PC-3 (cell line): ENCODE results near the gene BSG. TPM values are rescaled to one million over a fixed set of nuclear protein-coding genes. Genes with fewer than 3 reads are reported as not detected.
A peak's percentile ranks its signal among the peaks of the same experiment; 100 is the strongest.

Source experiments
- ATAC-seq: fragments of 200-7000 bp; cut with Tn5 transposase; 2 replicates; pipeline ENCODE4 v1.9.1; 2020; ENCODE audit warnings: mild to moderate bottlenecking, moderate library complexity
- BruUV-seq: library from RNA; stranded (reverse); fragments of 400-500 nt; replicated peaks from 2 replicates; lab custom pipeline; 2021; lab: Mats Ljungman, UMichigan
- CTCF ChIA-PET: fragments of 300-600 bp; sonication (Branson Sonifier 250); formaldehyde crosslinking; loops from one replicate; lab custom pipeline; 2022; ENCODE audit warnings: antibody characterized with exemption; lab: Charles Lee
- POLR2A ChIA-PET: fragments of 300-600 bp; sonication (Branson Sonifier 250); formaldehyde crosslinking; loops from one replicate; lab custom pipeline; 2022; ENCODE audit warnings: antibody characterized with exemption; ENCODE audit not compliant: unreplicated experiment; lab: Charles Lee
- DNase-seq: peaks from one replicate; pipeline ENCODE4 v3.0.0-alpha.2; 2015
- H2AFZ ChIP-seq: fragments of 300-600 bp; sonication (generic); 2 replicates; pipeline ENCODE4 v1.6.0; 2016; ENCODE audit warnings: antibody characterized with exemption, low read length
- H3F3A ChIP-seq: fragments of 300-600 bp; sonication (generic); one replicate; pipeline ENCODE4 v1.6.0; 2017; ENCODE audit warnings: antibody characterized with exemption, low read length, control low read depth, mild to moderate bottlenecking; ENCODE audit not compliant: unreplicated experiment
- H3K27ac ChIP-seq: fragments of 300-600 bp; sonication (generic); 2 replicates; pipeline ENCODE4 v1.5.1; 2016; ENCODE audit warnings: mild to moderate bottlenecking, low read length
- H3K27me3 ChIP-seq: fragments of 300-600 bp; sonication (generic); 2 replicates; pipeline ENCODE4 v1.6.1; 2016; ENCODE audit warnings: low read length, mixed read lengths
- H3K36me3 ChIP-seq: fragments of 300-600 bp; sonication (generic); 2 replicates; pipeline ENCODE4 v1.6.1; 2016; ENCODE audit warnings: low read depth, mixed run types, low read length, mixed read lengths
- H3K4me1 ChIP-seq: fragments of 300-600 bp; sonication (generic); 2 replicates; pipeline ENCODE4 v1.5.1; 2016; ENCODE audit warnings: low read length; ENCODE audit not compliant: insufficient read depth
- H3K4me2 ChIP-seq: fragments of 300-600 bp; sonication (generic); 2 replicates; pipeline ENCODE4 v1.6.0; 2016; ENCODE audit warnings: low read length
- H3K4me3 ChIP-seq: fragments of 300-600 bp; sonication (generic); 2 replicates; pipeline ENCODE4 v1.5.1; 2016; ENCODE audit warnings: mild to moderate bottlenecking, low read length, mixed read lengths
- H3K79me2 ChIP-seq: fragments of 300-600 bp; sonication (generic); 2 replicates; pipeline ENCODE4 v1.6.1; 2017; ENCODE audit warnings: low read length, mixed read lengths
- H3K9ac ChIP-seq: fragments of 300-600 bp; sonication (generic); 2 replicates; pipeline ENCODE4 v1.6.0; 2016; ENCODE audit warnings: mild to moderate bottlenecking, low read length
- H3K9me2 ChIP-seq: fragments of 300-600 bp; sonication (generic); replicated peaks from 2 replicates; pipeline ENCODE4 v1.6.1; 2016; ENCODE audit warnings: mixed run types, low read length, mixed read lengths
- H3K9me3 ChIP-seq: fragments of 300-600 bp; sonication (generic); 2 replicates; pipeline ENCODE4 v1.6.1; 2016; ENCODE audit warnings: low read length, mixed read lengths
- H4K20me1 ChIP-seq: fragments of 300-600 bp; sonication (generic); 2 replicates; pipeline ENCODE4 v1.6.1; 2016; ENCODE audit warnings: low read length, mixed read lengths
- CTCF ChIP-seq: fragments of 300-600 bp; sonication (generic); conservative IDR thresholded peaks from 2 replicates; pipeline ENCODE4 v1.5.1; 2017; ENCODE audit warnings: antibody characterized with exemption, low read depth, mild to moderate bottlenecking, low read length
- EZH2 ChIP-seq: fragments of 300-600 bp; sonication (generic); IDR thresholded peaks from one replicate; pipeline ENCODE4 v1.6.1; 2017; ENCODE audit warnings: antibody characterized with exemption, mild to moderate bottlenecking, low read length; ENCODE audit not compliant: unreplicated experiment
- EZH2phosphoT487 ChIP-seq: fragments of 300-600 bp; sonication (generic); IDR thresholded peaks from 2 replicates; pipeline ENCODE4 v1.6.1; 2018; ENCODE audit warnings: mild to moderate bottlenecking, antibody characterized with exemption, low read length, borderline replicate concordance
- intact Hi-C: fragments of 100-400 bp; cut with micrococcal nuclease; formaldehyde crosslinking; loops from 2 replicates; pipeline ENCODE4 v1.9.0; 2023
- total RNA-seq: library from RNA; depleted of rRNA; stranded (reverse); fragments of >200 nt; gene quantifications from 2 replicates; pipeline ENCODE4 v1.2.3, GENCODE V29; 2014

The BSG gene
- total RNA-seq, 1 experiment from 2014 or later = 458 TPM

- Histone ChIP-seq H3K9me2 (no peaks in the 10 kb centered on the region), H2AFZ (no peak overlapping the region), H3K9ac (no peak overlapping the region), H3F3A (no peaks in the 10 kb centered on the region), H3K4me2 (peak overlapping the region; percentile 74), H3K27me3 (peaks cover 7% of the 10 kb centered on the region; the same call in 1 of the 2 replicates), H3K27ac (no peak overlapping the region), H3K36me3 (no peaks in the 10 kb centered on the region; the same call in 1 of the 2 replicates), H3K4me3 (peak overlapping the region; percentile 38; the same call in 1 of the 2 replicates), H3K9me3 (no peaks in the 10 kb centered on the region), H3K79me2 (no peaks in the 10 kb centered on the region), H4K20me1 (no peaks in the 10 kb centered on the region), H3K4me1 (peaks cover 10% of the 10 kb centered on the region)
- ChIA-PET POLR2A (no interaction called here), CTCF (no interaction called here)
- intact Hi-C loops = loop anchor here (5.0 kb wide), 1 partner anchor 144 kb away; no protein-coding TSS in a partner anchor
- peak; percentile 78 for DNase-seq
- peak; percentile 64 for TF ChIP-seq CTCF
- no peak for TF ChIP-seq EZH2
- ATAC-seq = peak; percentile 33
- BruUV-seq = no TSS peak
Measured at GRCh38 chr19:588093-588740, 15.8 kb downstream of the BSG start.

GRCh38 chr19:588741-589692, 16.6 kb downstream of the BSG start:
- H3K9ac ChIP-seq = no peak overlapping the region
- H3K36me3 ChIP-seq = no peaks in the 10 kb centered on the region
- ChIA-PET POLR2A (no interaction called here), CTCF (interaction anchor here (0.6 kb wide), 1 partner anchor 15 kb away, joined by 3 read pairs; no protein-coding TSS in a partner anchor)
- H3K27me3 ChIP-seq = peaks cover 7% of the 10 kb centered on the region; the same call in 1 of the 2 replicates
- H2AFZ ChIP-seq = no peak overlapping the region
- intact Hi-C loops = loop anchor here (5.0 kb wide), 1 partner anchor 143 kb away; no protein-coding TSS in a partner anchor
- DNase-seq (no peak), ATAC-seq (no peak)
- no peak overlapping the region for H3K27ac ChIP-seq
- H3K9me2 ChIP-seq = no peaks in the 10 kb centered on the region
- H3K79me2 ChIP-seq = no peaks in the 10 kb centered on the region
- no TSS peak for BruUV-seq
- H3K9me3 ChIP-seq = no peaks in the 10 kb centered on the region
- no peaks in the 10 kb centered on the region for H4K20me1 ChIP-seq
- no peaks in the 10 kb centered on the region for H3F3A ChIP-seq
- H3K4me2 ChIP-seq = peak overlapping the region; percentile 74
- H3K4me1 ChIP-seq = peaks cover 10% of the 10 kb centered on the region
- H3K4me3 ChIP-seq = no peak overlapping the region
- TF ChIP-seq EZH2phosphoT487 (no peak), EZH2 (no peak), CTCF (no peak)
